ENCODE results near the gene CPOX.

DNA sequence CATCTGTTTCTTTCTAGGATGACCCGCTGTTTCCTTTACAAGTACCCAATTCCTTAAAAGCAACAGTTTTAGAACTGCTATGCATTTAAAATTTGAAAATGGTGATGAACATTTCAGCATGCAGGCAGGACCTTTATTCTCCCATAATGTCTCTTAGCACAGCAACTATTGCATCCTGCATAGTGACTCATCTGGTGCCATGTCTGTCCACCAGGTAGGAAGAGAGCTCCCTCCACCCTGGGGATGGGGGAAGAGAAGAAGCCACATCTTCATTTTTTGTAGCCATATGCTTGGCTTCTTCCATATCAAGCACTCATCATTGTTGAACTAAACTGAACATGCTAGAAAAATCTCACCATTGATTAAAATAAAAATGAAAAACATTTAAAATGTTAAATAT, 51.7 kb downstream of the CPOX start:
- TF ChIP-seq EZH2phosphoT487 (IDR thresholded peaks at IDR 0.05; ENCODE audit: low read length): no peak
- TF ChIP-seq, protein P1, sequence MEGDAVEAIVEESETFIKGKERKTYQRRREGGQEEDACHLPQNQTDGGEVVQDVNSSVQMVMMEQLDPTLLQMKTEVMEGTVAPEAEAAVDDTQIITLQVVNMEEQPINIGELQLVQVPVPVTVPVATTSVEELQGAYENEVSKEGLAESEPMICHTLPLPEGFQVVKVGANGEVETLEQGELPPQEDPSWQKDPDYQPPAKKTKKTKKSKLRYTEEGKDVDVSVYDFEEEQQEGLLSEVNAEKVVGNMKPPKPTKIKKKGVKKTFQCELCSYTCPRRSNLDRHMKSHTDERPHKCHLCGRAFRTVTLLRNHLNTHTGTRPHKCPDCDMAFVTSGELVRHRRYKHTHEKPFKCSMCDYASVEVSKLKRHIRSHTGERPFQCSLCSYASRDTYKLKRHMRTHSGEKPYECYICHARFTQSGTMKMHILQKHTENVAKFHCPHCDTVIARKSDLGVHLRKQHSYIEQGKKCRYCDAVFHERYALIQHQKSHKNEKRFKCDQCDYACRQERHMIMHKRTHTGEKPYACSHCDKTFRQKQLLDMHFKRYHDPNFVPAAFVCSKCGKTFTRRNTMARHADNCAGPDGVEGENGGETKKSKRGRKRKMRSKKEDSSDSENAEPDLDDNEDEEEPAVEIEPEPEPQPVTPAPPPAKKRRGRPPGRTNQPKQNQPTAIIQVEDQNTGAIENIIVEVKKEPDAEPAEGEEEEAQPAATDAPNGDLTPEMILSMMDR (IDR thresholded peaks at IDR 0.05; ENCODE audit: low read length): no peak
- TF ChIP-seq EZH2 (optimal IDR thresholded peaks at IDR 0.05; ENCODE audit: low read depth, low read length): no peak
